Keratinocyte (primary cell): ENCODE data around the gene LRRIQ1.

Experiments
- CTCF ChIP-seq, 3 experiments: IDR thresholded peaks in 1 of 3; conservative IDR thresholded peaks in 1 of 3; optimal IDR thresholded peaks in 1 of 3; 2 replicates in 2 of 3; 3 replicates in 1 of 3; pipeline versions ENCODE3 to v1.5.1; 2011; ENCODE audit warnings: low read length in 3 of 3, mild to moderate bottlenecking in 3 of 3, moderate library complexity in 2 of 3, control low read depth in 1 of 3, inconsistent platforms in 1 of 3; ENCODE audit not compliant: insufficient read depth in 2 of 3; ENCODE audit errors: extremely low read depth in 1 of 3
- EZH2 ChIP-seq: IDR thresholded peaks from one replicate; pipeline ENCODE4 v1.6.1; 2012; ENCODE audit warnings: inconsistent platforms, mild to moderate bottlenecking, low read length, moderate library complexity

GRCh38 chr12:85041395-85041794, 5.2 kb downstream of the LRRIQ1 start:
- TF ChIP-seq EZH2 = no peak
- no peak for TF ChIP-seq CTCF (optimal IDR thresholded peaks at IDR 0.05 in 1 of 3, IDR thresholded peaks at IDR 0.05 in 1 of 3, conservative IDR thresholded peaks at IDR 0.05 in 1 of 3; ENCODE audit: extremely low read depth in 1 of 3, insufficient read depth in 2 of 3, low read length in 3 of 3)
